GM18498 (cell line): Measurements from ENCODE around the gene ARF6.

ENCODE experiments used
- ATAC-seq: cut with Tn5 transposase; IDR thresholded peaks from one replicate; pipeline ENCODE4 v1.9.1; 2021; ENCODE audit warnings: mild to moderate bottlenecking, moderate library complexity; ENCODE audit not compliant: unreplicated experiment

Gene ARF6

DNA sequence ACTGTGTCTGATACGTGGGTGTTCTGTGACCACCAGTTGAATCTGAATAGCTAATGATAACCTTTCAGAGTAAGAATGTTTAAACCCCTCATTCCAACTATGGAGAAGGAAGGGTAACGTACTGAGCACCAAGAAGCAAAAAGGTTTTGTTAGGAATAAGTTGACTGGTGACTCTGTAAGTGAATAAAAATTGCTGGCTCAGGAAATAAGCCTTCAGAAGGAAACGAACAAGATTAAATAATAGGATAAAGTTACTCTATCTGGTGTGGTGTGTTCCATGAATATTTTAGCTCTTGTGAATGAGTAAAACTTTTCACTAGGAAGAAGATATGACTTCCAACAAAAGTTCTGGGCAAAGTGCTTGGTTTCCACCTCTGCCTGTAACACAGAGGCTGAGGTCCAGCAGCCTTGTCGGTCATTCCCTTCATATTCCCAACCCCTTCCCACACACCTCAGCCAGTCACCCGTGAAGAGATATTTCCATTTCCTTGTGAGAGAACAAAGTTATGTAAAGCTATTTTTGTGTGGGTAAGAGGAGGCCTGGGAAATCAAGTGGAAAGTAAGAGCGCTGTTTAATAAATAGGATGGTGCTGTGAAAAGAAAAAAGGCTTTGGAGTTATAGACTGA, 47.1 kb downstream of the ARF6 start:
- no peak for ATAC-seq

DNA sequence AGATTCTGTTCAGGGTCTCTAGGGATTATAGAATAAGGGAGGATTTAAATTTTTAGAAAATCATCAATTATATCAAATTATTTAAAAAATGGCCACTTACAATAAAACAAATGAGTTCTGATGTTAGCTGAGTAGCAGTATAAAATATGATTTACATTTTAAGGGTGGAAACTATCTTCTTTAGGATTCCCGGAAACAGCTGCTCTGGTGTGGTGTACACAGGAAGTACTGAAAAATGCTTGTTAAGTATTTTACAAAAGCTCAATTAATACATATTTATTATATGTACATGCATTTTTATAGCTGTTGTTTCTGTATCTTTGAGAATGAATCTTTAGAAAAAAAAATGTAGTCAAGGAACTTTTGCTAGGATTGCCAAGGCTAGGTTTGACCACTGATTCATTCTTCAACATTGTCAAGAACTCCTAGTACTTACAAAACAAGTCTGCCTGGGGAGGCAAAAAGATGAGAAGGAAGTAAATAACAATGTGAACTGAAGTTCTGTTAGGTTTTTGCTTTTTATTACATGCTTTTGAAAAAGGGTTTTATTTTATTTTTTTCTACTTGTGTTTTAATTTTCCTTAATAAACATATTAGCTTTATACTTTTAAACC, 48.0 kb downstream of the ARF6 start:
- no peak for ATAC-seq

DNA sequence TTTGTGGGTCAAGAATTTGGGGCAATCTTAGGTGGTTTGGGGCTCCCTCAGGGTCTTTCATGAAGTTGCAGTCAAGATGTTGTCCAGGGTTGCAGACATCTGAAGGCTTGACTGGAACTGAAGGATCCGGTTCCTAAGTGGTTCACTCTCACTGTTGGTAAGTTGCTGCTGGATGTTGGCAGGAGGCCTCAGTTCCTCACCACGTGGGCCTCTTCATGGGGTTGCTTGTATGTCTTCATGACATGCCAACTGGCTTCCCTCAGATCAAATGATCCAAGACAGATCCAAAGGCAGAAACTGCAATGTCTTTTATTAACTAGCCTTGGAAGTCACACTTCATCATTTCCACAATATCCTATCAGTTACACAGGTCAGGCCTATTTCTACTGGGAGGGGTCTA, 49.2 kb downstream of the ARF6 start:
- ATAC-seq = no peak

DNA sequence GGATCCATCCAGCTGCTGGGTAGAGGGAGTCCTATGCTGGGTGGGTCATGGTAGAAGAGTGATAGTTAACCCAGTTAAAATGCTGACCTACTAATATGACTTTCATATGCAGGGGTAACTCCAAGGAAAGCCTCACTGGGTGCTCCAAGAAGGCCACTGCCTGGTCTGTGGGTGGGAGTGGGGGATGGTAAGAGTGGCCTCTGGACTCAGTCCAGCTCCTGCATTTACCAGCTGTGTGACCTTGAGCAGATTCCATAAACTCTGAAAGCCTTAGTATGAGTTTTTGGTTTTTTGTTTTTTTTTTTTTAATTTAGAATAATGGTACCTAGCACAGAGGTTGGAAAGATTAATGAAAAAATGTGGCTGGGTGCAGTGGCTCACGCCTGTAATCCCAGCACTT, 51.6 kb downstream of the ARF6 start:
- ATAC-seq = no peak

DNA sequence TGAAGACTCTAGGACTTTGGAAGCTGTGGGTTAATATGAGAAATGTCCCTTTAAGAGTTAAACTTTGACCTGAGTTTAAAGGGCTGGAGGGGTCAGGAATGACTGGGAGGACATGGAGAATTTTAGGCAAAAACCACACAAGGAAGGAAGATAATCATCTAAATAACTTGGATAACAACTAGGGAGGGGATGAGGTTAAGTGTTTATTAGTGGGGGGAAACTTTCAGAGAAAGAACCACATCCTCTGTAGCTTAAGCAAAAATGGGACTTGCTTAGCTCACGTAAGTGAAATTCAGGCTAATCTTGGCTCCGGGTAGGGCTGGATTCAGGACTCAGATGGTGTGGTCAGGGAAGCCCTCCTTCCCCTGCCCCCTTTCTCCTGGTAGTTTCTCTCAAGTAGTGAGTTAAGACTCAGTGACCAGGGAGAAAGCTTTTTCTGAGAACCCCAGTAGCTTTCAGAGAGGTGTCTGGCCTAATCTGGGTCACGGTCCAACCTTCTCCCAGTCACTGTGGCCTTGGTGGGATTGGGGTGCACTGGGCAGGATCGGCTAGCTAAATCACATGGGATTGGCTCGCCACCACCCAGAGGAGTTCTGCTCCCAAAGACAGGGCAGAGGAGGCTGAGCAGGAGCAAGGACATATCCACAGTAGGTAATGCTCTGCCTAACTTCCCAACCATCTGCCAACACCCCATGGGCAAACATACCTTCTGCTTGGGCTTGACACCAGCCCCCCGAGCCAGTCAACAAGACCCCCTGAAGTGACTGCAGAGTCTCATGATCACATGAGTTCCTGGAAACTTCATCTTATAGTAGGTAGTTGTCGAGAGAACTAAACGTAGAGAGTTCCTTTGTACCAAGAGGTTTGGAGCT, 52.8 kb downstream of the ARF6 start:
- ATAC-seq = no peak
